ENCODE results near the gene CBX8. TPM values are rescaled to one million over a fixed set of nuclear protein-coding genes. Genes with fewer than 3 reads are reported as not detected.

Gene CBX8
- total and polyA plus RNA-seq, 2 of the 13 experiments (the other 11 are each of a cell fraction or from before 2014, with no cell fraction given) = 0.34 to 12.6 TPM

DNA sequence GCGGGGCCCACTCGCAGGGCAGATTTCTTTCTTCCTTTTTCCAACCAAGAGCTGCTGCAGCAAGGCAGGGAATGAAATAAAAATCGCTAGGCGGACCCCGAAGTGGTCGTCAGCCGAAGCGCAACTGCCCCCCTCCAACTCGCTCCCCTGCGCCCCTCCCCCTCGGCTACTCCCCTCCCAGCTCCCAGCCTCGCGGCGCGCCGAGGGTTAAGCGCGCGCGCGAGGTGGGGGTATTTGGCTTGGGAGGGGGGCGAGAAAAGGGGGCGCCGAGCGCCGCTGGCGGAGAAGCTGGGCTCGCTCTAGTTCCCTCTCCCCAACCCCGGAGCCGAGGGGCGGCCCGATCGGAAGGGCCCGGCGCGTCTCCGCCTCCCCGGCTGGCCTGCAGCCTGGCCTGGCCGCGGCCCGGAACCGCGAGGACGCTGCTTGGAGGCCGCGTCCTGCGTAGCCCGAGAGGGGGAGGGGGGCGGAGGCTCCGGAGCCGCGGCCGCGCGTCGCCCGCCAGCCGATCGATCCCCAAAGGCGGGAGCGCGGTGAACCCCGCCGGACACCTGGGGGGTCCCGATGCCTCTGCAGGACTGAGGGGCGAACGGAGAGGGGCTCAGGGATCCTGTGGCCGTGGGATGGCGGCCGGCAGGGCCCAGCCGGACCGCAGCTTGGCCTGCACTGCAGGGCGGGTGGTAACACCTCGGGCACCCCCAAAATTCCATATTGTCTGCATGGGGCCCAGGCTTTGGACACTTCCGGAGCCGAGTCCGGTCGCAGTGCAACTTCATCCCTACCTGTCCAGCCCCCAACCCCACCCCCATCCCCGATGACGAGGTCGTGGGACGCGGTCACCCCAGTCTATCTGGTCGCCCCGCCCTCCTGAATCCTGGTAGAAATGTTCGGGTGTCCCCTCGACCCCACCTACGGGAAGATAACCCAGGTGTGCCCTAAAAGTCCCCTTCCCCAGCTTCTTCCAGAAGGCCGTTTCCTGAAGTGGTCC, 47.2 kb upstream of the CBX8 start (continued):
- TF ChIP-seq PRDM4 (CRISPR knock-in tag; IDR thresholded peaks at IDR 0.05; ENCODE audit: borderline replicate concordance) (no peak), TP53 (CRISPR knock-in tag; conservative IDR thresholded peaks at IDR 0.05) (no peak), ZNF3 (CRISPR knock-in tag; IDR thresholded peaks at IDR 0.05) (no peak), TFDP2 (CRISPR knock-in tag; IDR thresholded peaks at IDR 0.05) (peak; percentile 90), ZBTB42 (CRISPR knock-in tag; IDR thresholded peaks at IDR 0.05) (0 out of 2 replicates have a peak, but pooled peaks have one; percentile 20), ZNF335 (CRISPR knock-in tag; IDR thresholded peaks at IDR 0.05) (no peak), ZNF674 (CRISPR knock-in tag; IDR thresholded peaks at IDR 0.05; ENCODE audit: low read depth) (peak; percentile 84; the same call in 1 of the 2 replicates), FOXA1 (IDR thresholded peaks at IDR 0.05) (no peak), FOXA1 (CRISPR knock-in tag; IDR thresholded peaks at IDR 0.05) (no peak), PITX1 (CRISPR knock-in tag; IDR thresholded peaks at IDR 0.05) (peak; percentile 26; the same call in 1 of the 2 replicates), HNRNPK (IDR thresholded peaks at IDR 0.05; ENCODE audit: low read depth, low read length, poor library complexity, severe bottlenecking) (peak; percentile 99), ZNF230 (CRISPR knock-in tag; IDR thresholded peaks at IDR 0.05) (peak; percentile 77; the same call in 1 of the 2 replicates), FIP1L1 (IDR thresholded peaks at IDR 0.05; ENCODE audit: borderline replicate concordance, insufficient read depth, low read depth, low read length) (no peak), TGIF2 (CRISPR knock-in tag; IDR thresholded peaks at IDR 0.05) (peak; percentile 77; the same call in 1 of the 2 replicates), ZFP36 (IDR thresholded peaks at IDR 0.05; ENCODE audit: borderline replicate concordance, low read depth, low read length, partially characterized antibody) (no peak), ZNF138 (CRISPR knock-in tag; IDR thresholded peaks at IDR 0.05; ENCODE audit: low read depth) (peak; percentile 78; the same call in 1 of the 2 replicates), MAFF (IDR thresholded peaks at IDR 0.05; ENCODE audit: low read depth, low read length) (no peak)
- TF ChIP-seq, protein P1, sequence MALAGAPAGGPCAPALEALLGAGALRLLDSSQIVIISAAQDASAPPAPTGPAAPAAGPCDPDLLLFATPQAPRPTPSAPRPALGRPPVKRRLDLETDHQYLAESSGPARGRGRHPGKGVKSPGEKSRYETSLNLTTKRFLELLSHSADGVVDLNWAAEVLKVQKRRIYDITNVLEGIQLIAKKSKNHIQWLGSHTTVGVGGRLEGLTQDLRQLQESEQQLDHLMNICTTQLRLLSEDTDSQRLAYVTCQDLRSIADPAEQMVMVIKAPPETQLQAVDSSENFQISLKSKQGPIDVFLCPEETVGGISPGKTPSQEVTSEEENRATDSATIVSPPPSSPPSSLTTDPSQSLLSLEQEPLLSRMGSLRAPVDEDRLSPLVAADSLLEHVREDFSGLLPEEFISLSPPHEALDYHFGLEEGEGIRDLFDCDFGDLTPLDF (CRISPR knock-in tag; IDR thresholded peaks at IDR 0.05) = no peak; the same call in 1 of the 2 replicates
- TF ChIP-seq, protein P2, sequence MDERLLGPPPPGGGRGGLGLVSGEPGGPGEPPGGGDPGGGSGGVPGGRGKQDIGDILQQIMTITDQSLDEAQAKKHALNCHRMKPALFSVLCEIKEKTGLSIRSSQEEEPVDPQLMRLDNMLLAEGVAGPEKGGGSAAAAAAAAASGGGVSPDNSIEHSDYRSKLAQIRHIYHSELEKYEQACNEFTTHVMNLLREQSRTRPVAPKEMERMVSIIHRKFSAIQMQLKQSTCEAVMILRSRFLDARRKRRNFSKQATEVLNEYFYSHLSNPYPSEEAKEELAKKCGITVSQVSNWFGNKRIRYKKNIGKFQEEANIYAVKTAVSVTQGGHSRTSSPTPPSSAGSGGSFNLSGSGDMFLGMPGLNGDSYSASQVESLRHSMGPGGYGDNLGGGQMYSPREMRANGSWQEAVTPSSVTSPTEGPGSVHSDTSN (CRISPR knock-in tag; IDR thresholded peaks at IDR 0.05) = no peak
- TF ChIP-seq, protein P3, sequence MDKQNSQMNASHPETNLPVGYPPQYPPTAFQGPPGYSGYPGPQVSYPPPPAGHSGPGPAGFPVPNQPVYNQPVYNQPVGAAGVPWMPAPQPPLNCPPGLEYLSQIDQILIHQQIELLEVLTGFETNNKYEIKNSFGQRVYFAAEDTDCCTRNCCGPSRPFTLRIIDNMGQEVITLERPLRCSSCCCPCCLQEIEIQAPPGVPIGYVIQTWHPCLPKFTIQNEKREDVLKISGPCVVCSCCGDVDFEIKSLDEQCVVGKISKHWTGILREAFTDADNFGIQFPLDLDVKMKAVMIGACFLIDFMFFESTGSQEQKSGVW (CRISPR knock-in tag; IDR thresholded peaks at IDR 0.05; ENCODE audit: borderline replicate concordance) = no peak
- TF ChIP-seq, protein P4, sequence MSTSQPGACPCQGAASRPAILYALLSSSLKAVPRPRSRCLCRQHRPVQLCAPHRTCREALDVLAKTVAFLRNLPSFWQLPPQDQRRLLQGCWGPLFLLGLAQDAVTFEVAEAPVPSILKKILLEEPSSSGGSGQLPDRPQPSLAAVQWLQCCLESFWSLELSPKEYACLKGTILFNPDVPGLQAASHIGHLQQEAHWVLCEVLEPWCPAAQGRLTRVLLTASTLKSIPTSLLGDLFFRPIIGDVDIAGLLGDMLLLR (CRISPR knock-in tag; IDR thresholded peaks at IDR 0.05) = peak; percentile 66; the same call in 1 of the 2 replicates

All from HepG2 (cell line).